ENCODE results near the gene CD164L2.

CD164L2 gene

GRCh38 chr1:27372808-27373690 is 10.1 kb downstream of the CD164L2 start:
- Histone ChIP-seq H3K9me2 (replicated peaks; ENCODE audit: low read depth, low read length) (no peaks in the 10 kb centered on the region), H3F3A (ENCODE audit: low read depth) (no peaks in the 10 kb centered on the region), H3K9me3 (ENCODE audit: insufficient read depth, low read depth, low read length) (no peaks in the 10 kb centered on the region), H3K4me2 (ENCODE audit: low read depth, low read length, poor library complexity, severe bottlenecking) (no peak overlapping the region), H3K4me3 (ENCODE audit: low read length, poor library complexity, severe bottlenecking) (no peak overlapping the region), H2AFZ (ENCODE audit: low read length) (no peak overlapping the region), H4K20me1 (ENCODE audit: insufficient read depth, low read length, poor library complexity, severe bottlenecking) (no peaks in the 10 kb centered on the region), H3K9ac (ENCODE audit: low read depth, low read length, poor library complexity, severe bottlenecking) (no peak overlapping the region), H3K27me3 (ENCODE audit: insufficient read depth, low read length, poor library complexity, severe bottlenecking) (no peaks in the 10 kb centered on the region), H3K36me3 (ENCODE audit: insufficient read depth, low read length) (no peaks in the 10 kb centered on the region), H3K4me1 (ENCODE audit: insufficient read depth, low read length, poor library complexity, severe bottlenecking) (no peaks in the 10 kb centered on the region), H3K79me2 (ENCODE audit: insufficient read depth, low read length) (no peaks in the 10 kb centered on the region)
- no peak for TF ChIP-seq EZH2phosphoT487 (IDR thresholded peaks at IDR 0.05; ENCODE audit: borderline replicate concordance)
- TF ChIP-seq, protein P1, sequence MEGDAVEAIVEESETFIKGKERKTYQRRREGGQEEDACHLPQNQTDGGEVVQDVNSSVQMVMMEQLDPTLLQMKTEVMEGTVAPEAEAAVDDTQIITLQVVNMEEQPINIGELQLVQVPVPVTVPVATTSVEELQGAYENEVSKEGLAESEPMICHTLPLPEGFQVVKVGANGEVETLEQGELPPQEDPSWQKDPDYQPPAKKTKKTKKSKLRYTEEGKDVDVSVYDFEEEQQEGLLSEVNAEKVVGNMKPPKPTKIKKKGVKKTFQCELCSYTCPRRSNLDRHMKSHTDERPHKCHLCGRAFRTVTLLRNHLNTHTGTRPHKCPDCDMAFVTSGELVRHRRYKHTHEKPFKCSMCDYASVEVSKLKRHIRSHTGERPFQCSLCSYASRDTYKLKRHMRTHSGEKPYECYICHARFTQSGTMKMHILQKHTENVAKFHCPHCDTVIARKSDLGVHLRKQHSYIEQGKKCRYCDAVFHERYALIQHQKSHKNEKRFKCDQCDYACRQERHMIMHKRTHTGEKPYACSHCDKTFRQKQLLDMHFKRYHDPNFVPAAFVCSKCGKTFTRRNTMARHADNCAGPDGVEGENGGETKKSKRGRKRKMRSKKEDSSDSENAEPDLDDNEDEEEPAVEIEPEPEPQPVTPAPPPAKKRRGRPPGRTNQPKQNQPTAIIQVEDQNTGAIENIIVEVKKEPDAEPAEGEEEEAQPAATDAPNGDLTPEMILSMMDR (conservative IDR thresholded peaks at IDR 0.05; ENCODE audit: low read length): peak; percentile 53

- Histone ChIP-seq H3K36me3 (ENCODE audit: insufficient read depth, low read length) (no peaks in the 10 kb centered on the region), H3K9me3 (ENCODE audit: insufficient read depth, low read depth, low read length) (no peaks in the 10 kb centered on the region), H3K4me2 (ENCODE audit: low read depth, low read length, poor library complexity, severe bottlenecking) (no peak overlapping the region), H3K4me1 (ENCODE audit: insufficient read depth, low read length, poor library complexity, severe bottlenecking) (peaks cover 6% of the 10 kb centered on the region), H3K27me3 (ENCODE audit: insufficient read depth, low read length, poor library complexity, severe bottlenecking) (no peaks in the 10 kb centered on the region), H3K9ac (ENCODE audit: low read depth, low read length, poor library complexity, severe bottlenecking) (no peak overlapping the region), H3K9me2 (replicated peaks; ENCODE audit: low read depth, low read length) (no peaks in the 10 kb centered on the region), H3F3A (ENCODE audit: low read depth) (no peaks in the 10 kb centered on the region), H2AFZ (ENCODE audit: low read length) (no peak overlapping the region), H3K4me3 (ENCODE audit: low read length, poor library complexity, severe bottlenecking) (no peak overlapping the region), H3K79me2 (ENCODE audit: insufficient read depth, low read length) (no peaks in the 10 kb centered on the region), H4K20me1 (ENCODE audit: insufficient read depth, low read length, poor library complexity, severe bottlenecking) (no peaks in the 10 kb centered on the region)
- no peak for TF ChIP-seq EZH2phosphoT487 (IDR thresholded peaks at IDR 0.05; ENCODE audit: borderline replicate concordance)
- TF ChIP-seq, protein P1 (conservative IDR thresholded peaks at IDR 0.05; ENCODE audit: low read length): no peak
Measured at GRCh38 chr1:27372022-27372807, 10.9 kb downstream of the CD164L2 start.

DNA sequence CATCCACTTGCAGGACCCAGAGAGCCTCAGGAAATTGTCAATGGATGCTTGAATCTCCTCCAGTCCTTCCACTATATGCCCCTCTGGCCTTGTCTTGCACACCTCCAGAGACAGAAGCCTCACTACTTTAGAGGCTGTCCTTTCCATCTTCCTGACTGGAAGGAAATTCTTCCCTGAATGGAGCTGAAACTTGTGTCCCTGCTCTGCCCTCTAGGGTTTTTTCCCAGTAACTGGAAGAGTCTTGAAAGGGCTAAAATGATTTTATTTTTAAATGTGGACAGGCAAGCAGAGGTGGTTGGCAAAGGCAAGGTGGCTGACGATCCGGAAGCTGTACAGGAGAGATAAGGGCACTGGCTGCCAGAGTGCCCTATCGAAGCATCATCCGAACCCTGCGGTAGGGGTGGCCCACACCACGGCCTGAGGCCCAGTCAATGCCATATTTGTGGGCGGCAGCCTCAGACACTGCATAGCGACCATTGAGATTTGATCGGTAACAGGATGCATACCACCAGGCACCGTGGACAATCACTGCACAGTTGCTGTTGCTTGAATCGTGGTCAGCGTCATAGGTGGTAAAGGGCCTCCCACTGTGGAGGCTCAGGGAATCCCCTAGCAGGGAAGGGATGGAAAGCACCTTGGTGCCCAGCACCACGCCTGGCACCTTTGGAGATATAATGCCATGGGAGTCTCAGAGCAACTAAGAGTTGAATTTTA is 14.1 kb downstream of the CD164L2 start:
- no peaks in the 10 kb centered on the region for H3K9me3 ChIP-seq (ENCODE audit: insufficient read depth, low read depth, low read length)
- no peaks in the 10 kb centered on the region for H3K9me2 ChIP-seq (replicated peaks; ENCODE audit: low read depth, low read length)
- no peaks in the 10 kb centered on the region for H3K79me2 ChIP-seq (ENCODE audit: insufficient read depth, low read length)
- H3K4me2 ChIP-seq (ENCODE audit: low read depth, low read length, poor library complexity, severe bottlenecking): no peak overlapping the region
- H3F3A ChIP-seq (ENCODE audit: low read depth): no peaks in the 10 kb centered on the region
- H3K4me1 ChIP-seq (ENCODE audit: insufficient read depth, low read length, poor library complexity, severe bottlenecking): peaks cover 26% of the 10 kb centered on the region
- no peaks in the 10 kb centered on the region for H3K36me3 ChIP-seq (ENCODE audit: insufficient read depth, low read length)
- no peak overlapping the region for H3K4me3 ChIP-seq (ENCODE audit: low read length, poor library complexity, severe bottlenecking)
- H4K20me1 ChIP-seq (ENCODE audit: insufficient read depth, low read length, poor library complexity, severe bottlenecking): no peaks in the 10 kb centered on the region
- no peak overlapping the region for H2AFZ ChIP-seq (ENCODE audit: low read length)
- TF ChIP-seq, protein P1 (conservative IDR thresholded peaks at IDR 0.05; ENCODE audit: low read length): no peak; the same call in 1 of the 2 replicates
- TF ChIP-seq EZH2phosphoT487 (IDR thresholded peaks at IDR 0.05; ENCODE audit: borderline replicate concordance): no peak
- no peaks in the 10 kb centered on the region for H3K27me3 ChIP-seq (ENCODE audit: insufficient read depth, low read length, poor library complexity, severe bottlenecking)
- no peak overlapping the region for H3K9ac ChIP-seq (ENCODE audit: low read depth, low read length, poor library complexity, severe bottlenecking)

All from Loucy (cell line).